Left cardiac atrium (tissue), 4 donors: Measurements from ENCODE around the gene TCF25. TPM values are rescaled to one million over a fixed set of nuclear protein-coding genes. Genes with fewer than 3 reads are reported as not detected.

ENCODE experiments used
- ATAC-seq, 2 donors: fragments of 200-7000 bp; cut with Tn5 transposase; one replicate each; pipeline ENCODE4 v1.9.1; 2020; ENCODE audit warnings: mild to moderate bottlenecking in 2 of 2, moderate library complexity in 2 of 2
- DNase-seq: peaks from one replicate; pipeline ENCODE4 v3.0.0-alpha.2; 2020
- intact Hi-C, 2 donors: fragments of 100-400 bp; cut with DNase I; formaldehyde crosslinking; loops; one replicate each; pipeline versions ENCODE4 v1.14.1 to v1.15.1; 2022 to 2023
- total RNA-seq, 2 donors: library from RNA; stranded (reverse); fragmentation: NEBNext Ultra II Directional; extraction: Animal tissue kit (Norgen Biotek cat#: 25700); gene quantifications; one replicate each; pipeline ENCODE4 v1.2.1, GENCODE V29; 2021
- donor health status: DM: no; HTN: yes; CAD: no.
- donor health status: DM: no; HTN: yes; CAD: no; lungs with severe emphysema.
- donor health status: DM: yes; HTN: yes; CAD: no.
- donor health status: Dilated cardiomyopathy.

The TCF25 gene
- total RNA-seq, 2 donors from 2014 or later = 85.7 to 131 TPM

GRCh38 chr16:89954462-89954861 lies 81.1 kb downstream of the TCF25 start:
- intact Hi-C loops = no loop called here
- ATAC-seq (no peak), DNase-seq (no peak)

- ATAC-seq (no peak), DNase-seq (no peak)
- intact Hi-C loops = no loop called here
Measured at GRCh38 chr16:89955001-89955685, 81.8 kb downstream of the TCF25 start.

- ATAC-seq = peak in 1 of 2 donors; percentile 12
Measured at GRCh38 chr16:89956505-89957215, 83.3 kb downstream of the TCF25 start.

GRCh38 chr16:89957216-89957785 lies 83.9 kb downstream of the TCF25 start:
- ATAC-seq = peak in 1 of 2 donors; percentile 4
- intact Hi-C loops = no loop called here
- no peak for DNase-seq

More at GRCh38 chr16:89956505-89957215, 83.3 kb downstream of the TCF25 start:
- no peak for DNase-seq
- intact Hi-C loops = no loop called here

GRCh38 chr16:89958068-89958467 lies 84.7 kb downstream of the TCF25 start:
- DNase-seq (peak; percentile 47), ATAC-seq (peak; percentile 53 to 69)
- intact Hi-C loops = no loop called here

- DNase-seq = no peak
- no peak for ATAC-seq
- intact Hi-C loops = no loop called here
Measured at GRCh38 chr16:89958596-89958995, 85.2 kb downstream of the TCF25 start.

- intact Hi-C loops = no loop called here
- DNase-seq (no peak), ATAC-seq (no peak)
Measured at GRCh38 chr16:89960966-89961365, 87.6 kb downstream of the TCF25 start.

Other genes with a start within 250 kb of the TCF25 start
- gene CHMP1A, start 215.9 kb upstream of the TCF25 start, total RNA-seq = 10 to 100 TPM; 41.7 to 51.9 TPM
- 1 to 10 TPM; 2.4 to 3.6 TPM for gene SPATA33, start 215.8 kb upstream of the TCF25 start, total RNA-seq
- 10 to 100 TPM; 22.6 to 28.0 TPM for gene CDK10, start 186.9 kb upstream of the TCF25 start, total RNA-seq
- gene SPATA2L, start 171.9 kb upstream of the TCF25 start, total RNA-seq = 1 to 10 TPM; 4.5 to 7.1 TPM
- 10 to 100 TPM; 11.6 to 12.6 TPM for gene VPS9D1, start 152.7 kb upstream of the TCF25 start, total RNA-seq
- gene ZNF276, start 152.1 kb upstream of the TCF25 start, total RNA-seq = 10 to 100 TPM; 11.9 to 18.2 TPM
- gene FANCA, start 56.9 kb upstream of the TCF25 start, total RNA-seq = 1 to 10 TPM; 3.6 to 4.4 TPM
- gene SPIRE2, start 45.1 kb upstream of the TCF25 start, total RNA-seq = 1 to 10 TPM; 1.2 to 2.0 TPM
- 1 to 10 TPM; 1.9 to 2.3 TPM for gene MC1R, start 45.3 kb downstream of the TCF25 start, total RNA-seq
- gene TUBB3, start 49.8 kb downstream of the TCF25 start, total RNA-seq = 1 to 10 TPM; 3.9 to 8.8 TPM
- 10 to 100 TPM; 46.3 to 50.5 TPM for gene DEF8, start 75.2 kb downstream of the TCF25 start, total RNA-seq
- gene DBNDD1, start 145.9 kb downstream of the TCF25 start, total RNA-seq = 1 to 10 TPM; 2.2 to 2.6 TPM
- gene PRDM7, start 203.7 kb downstream of the TCF25 start, total RNA-seq = not detected